Measurements from ENCODE around the gene KCNQ1OT1.

Gene KCNQ1OT1

GRCh38 chr11:2742201-2742600, 42.4 kb upstream of the KCNQ1OT1 start:
- H3K4me1 ChIP-seq (ENCODE audit: control insufficient read depth, insufficient read depth, low read length) = no peaks in the 10 kb centered on the region
- no peak overlapping the region for H3K4me3 ChIP-seq (ENCODE audit: low read depth, low read length)
- H3K9me3 ChIP-seq (ENCODE audit: control insufficient read depth, insufficient read depth, low read depth, low read length) = no peaks in the 10 kb centered on the region
- no peak overlapping the region for H3K27ac ChIP-seq (ENCODE audit: extremely low read depth, low read depth, low read length)
- H3K36me3 ChIP-seq (ENCODE audit: control insufficient read depth in 2 of 2, insufficient read depth in 1 of 2, low read length in 2 of 2) = no peaks in the 10 kb centered on the region
- CTCF ChIA-PET = no interaction called here
- POLR2A ChIA-PET = no interaction called here
- TF ChIP-seq IKZF3 (tag by site-specific recombination; IDR thresholded peaks at IDR 0.05) = no peak
- no peak for TF ChIP-seq ZNF792 (tag by site-specific recombination; IDR thresholded peaks at IDR 0.05)
- TF ChIP-seq, protein P1, sequence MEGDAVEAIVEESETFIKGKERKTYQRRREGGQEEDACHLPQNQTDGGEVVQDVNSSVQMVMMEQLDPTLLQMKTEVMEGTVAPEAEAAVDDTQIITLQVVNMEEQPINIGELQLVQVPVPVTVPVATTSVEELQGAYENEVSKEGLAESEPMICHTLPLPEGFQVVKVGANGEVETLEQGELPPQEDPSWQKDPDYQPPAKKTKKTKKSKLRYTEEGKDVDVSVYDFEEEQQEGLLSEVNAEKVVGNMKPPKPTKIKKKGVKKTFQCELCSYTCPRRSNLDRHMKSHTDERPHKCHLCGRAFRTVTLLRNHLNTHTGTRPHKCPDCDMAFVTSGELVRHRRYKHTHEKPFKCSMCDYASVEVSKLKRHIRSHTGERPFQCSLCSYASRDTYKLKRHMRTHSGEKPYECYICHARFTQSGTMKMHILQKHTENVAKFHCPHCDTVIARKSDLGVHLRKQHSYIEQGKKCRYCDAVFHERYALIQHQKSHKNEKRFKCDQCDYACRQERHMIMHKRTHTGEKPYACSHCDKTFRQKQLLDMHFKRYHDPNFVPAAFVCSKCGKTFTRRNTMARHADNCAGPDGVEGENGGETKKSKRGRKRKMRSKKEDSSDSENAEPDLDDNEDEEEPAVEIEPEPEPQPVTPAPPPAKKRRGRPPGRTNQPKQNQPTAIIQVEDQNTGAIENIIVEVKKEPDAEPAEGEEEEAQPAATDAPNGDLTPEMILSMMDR (tag by site-specific recombination; IDR thresholded peaks at IDR 0.05) = no peak
- TF ChIP-seq, protein P2, sequence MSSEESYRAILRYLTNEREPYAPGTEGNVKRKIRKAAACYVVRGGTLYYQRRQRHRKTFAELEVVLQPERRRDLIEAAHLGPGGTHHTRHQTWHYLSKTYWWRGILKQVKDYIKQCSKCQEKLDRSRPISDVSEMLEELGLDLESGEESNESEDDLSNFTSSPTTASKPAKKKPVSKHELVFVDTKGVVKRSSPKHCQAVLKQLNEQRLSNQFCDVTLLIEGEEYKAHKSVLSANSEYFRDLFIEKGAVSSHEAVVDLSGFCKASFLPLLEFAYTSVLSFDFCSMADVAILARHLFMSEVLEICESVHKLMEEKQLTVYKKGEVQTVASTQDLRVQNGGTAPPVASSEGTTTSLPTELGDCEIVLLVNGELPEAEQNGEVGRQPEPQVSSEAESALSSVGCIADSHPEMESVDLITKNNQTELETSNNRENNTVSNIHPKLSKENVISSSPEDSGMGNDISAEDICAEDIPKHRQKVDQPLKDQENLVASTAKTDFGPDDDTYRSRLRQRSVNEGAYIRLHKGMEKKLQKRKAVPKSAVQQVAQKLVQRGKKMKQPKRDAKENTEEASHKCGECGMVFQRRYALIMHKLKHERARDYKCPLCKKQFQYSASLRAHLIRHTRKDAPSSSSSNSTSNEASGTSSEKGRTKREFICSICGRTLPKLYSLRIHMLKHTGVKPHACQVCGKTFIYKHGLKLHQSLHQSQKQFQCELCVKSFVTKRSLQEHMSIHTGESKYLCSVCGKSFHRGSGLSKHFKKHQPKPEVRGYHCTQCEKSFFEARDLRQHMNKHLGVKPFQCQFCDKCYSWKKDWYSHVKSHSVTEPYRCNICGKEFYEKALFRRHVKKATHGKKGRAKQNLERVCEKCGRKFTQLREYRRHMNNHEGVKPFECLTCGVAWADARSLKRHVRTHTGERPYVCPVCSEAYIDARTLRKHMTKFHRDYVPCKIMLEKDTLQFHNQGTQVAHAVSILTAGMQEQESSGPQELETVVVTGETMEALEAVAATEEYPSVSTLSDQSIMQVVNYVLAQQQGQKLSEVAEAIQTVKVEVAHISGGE (tag by site-specific recombination; conservative IDR thresholded peaks at IDR 0.05; ENCODE audit: low read depth) = no peak
- no peak for TF ChIP-seq ZNF211 (tag by site-specific recombination; IDR thresholded peaks at IDR 0.05; ENCODE audit: low read depth)
- TF ChIP-seq BCL6B (tag by site-specific recombination; IDR thresholded peaks at IDR 0.05) = no peak
- TF ChIP-seq, protein P3, sequence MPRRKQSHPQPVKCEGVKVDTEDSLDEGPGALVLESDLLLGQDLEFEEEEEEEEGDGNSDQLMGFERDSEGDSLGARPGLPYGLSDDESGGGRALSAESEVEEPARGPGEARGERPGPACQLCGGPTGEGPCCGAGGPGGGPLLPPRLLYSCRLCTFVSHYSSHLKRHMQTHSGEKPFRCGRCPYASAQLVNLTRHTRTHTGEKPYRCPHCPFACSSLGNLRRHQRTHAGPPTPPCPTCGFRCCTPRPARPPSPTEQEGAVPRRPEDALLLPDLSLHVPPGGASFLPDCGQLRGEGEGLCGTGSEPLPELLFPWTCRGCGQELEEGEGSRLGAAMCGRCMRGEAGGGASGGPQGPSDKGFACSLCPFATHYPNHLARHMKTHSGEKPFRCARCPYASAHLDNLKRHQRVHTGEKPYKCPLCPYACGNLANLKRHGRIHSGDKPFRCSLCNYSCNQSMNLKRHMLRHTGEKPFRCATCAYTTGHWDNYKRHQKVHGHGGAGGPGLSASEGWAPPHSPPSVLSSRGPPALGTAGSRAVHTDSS (tag by site-specific recombination; IDR thresholded peaks at IDR 0.05) = no peak
- no peak for TF ChIP-seq ZNF366 (tag by site-specific recombination; conservative IDR thresholded peaks at IDR 0.05)
- no peak for TF ChIP-seq REPIN1 (tag by site-specific recombination; IDR thresholded peaks at IDR 0.05; ENCODE audit: low read depth)
- TF ChIP-seq, protein P4, sequence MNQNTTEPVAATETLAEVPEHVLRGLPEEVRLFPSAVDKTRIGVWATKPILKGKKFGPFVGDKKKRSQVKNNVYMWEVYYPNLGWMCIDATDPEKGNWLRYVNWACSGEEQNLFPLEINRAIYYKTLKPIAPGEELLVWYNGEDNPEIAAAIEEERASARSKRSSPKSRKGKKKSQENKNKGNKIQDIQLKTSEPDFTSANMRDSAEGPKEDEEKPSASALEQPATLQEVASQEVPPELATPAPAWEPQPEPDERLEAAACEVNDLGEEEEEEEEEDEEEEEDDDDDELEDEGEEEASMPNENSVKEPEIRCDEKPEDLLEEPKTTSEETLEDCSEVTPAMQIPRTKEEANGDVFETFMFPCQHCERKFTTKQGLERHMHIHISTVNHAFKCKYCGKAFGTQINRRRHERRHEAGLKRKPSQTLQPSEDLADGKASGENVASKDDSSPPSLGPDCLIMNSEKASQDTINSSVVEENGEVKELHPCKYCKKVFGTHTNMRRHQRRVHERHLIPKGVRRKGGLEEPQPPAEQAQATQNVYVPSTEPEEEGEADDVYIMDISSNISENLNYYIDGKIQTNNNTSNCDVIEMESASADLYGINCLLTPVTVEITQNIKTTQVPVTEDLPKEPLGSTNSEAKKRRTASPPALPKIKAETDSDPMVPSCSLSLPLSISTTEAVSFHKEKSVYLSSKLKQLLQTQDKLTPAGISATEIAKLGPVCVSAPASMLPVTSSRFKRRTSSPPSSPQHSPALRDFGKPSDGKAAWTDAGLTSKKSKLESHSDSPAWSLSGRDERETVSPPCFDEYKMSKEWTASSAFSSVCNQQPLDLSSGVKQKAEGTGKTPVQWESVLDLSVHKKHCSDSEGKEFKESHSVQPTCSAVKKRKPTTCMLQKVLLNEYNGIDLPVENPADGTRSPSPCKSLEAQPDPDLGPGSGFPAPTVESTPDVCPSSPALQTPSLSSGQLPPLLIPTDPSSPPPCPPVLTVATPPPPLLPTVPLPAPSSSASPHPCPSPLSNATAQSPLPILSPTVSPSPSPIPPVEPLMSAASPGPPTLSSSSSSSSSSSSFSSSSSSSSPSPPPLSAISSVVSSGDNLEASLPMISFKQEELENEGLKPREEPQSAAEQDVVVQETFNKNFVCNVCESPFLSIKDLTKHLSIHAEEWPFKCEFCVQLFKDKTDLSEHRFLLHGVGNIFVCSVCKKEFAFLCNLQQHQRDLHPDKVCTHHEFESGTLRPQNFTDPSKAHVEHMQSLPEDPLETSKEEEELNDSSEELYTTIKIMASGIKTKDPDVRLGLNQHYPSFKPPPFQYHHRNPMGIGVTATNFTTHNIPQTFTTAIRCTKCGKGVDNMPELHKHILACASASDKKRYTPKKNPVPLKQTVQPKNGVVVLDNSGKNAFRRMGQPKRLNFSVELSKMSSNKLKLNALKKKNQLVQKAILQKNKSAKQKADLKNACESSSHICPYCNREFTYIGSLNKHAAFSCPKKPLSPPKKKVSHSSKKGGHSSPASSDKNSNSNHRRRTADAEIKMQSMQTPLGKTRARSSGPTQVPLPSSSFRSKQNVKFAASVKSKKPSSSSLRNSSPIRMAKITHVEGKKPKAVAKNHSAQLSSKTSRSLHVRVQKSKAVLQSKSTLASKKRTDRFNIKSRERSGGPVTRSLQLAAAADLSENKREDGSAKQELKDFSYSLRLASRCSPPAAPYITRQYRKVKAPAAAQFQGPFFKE (tag by site-specific recombination; IDR thresholded peaks at IDR 0.05; ENCODE audit: borderline replicate concordance) = no peak
- TF ChIP-seq ZNF76 (tag by site-specific recombination; IDR thresholded peaks at IDR 0.05; ENCODE audit: borderline replicate concordance, low read depth) = no peak
- TF ChIP-seq ZSCAN30 (tag by site-specific recombination; IDR thresholded peaks at IDR 0.05) = no peak
- no peak for TF ChIP-seq GLIS1 (tag by site-specific recombination; IDR thresholded peaks at IDR 0.05)
- TF ChIP-seq ZNF514 (tag by site-specific recombination; IDR thresholded peaks at IDR 0.05) = no peak
- TF ChIP-seq, protein P5, sequence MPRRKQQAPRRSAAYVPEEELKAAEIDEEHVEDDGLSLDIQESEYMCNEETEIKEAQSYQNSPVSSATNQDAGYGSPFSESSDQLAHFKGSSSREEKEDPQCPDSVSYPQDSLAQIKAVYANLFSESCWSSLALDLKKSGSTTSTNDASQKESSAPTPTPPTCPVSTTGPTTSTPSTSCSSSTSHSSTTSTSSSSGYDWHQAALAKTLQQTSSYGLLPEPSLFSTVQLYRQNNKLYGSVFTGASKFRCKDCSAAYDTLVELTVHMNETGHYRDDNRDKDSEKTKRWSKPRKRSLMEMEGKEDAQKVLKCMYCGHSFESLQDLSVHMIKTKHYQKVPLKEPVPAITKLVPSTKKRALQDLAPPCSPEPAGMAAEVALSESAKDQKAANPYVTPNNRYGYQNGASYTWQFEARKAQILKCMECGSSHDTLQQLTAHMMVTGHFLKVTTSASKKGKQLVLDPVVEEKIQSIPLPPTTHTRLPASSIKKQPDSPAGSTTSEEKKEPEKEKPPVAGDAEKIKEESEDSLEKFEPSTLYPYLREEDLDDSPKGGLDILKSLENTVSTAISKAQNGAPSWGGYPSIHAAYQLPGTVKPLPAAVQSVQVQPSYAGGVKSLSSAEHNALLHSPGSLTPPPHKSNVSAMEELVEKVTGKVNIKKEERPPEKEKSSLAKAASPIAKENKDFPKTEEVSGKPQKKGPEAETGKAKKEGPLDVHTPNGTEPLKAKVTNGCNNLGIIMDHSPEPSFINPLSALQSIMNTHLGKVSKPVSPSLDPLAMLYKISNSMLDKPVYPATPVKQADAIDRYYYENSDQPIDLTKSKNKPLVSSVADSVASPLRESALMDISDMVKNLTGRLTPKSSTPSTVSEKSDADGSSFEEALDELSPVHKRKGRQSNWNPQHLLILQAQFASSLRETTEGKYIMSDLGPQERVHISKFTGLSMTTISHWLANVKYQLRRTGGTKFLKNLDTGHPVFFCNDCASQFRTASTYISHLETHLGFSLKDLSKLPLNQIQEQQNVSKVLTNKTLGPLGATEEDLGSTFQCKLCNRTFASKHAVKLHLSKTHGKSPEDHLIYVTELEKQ (tag by site-specific recombination; IDR thresholded peaks at IDR 0.05; ENCODE audit: borderline replicate concordance) = no peak
- TF ChIP-seq SALL2 (tag by site-specific recombination; IDR thresholded peaks at IDR 0.05; ENCODE audit: borderline replicate concordance) = no peak

Measured in HEK293 (cell line).